GM18508 (cell line): ENCODE data around the gene CHMP3.
A peak's percentile ranks its signal among the peaks of the same experiment; 100 is the strongest.
"Not testable (repeated sequence)": the region's sequence is repeated elsewhere in the genome, so short reads cannot be mapped to it uniquely, and the experiment has no call there.

Experiments used
- ATAC-seq: cut with Tn5 transposase; IDR thresholded peaks from one replicate; pipeline ENCODE4 v1.9.1; 2021; ENCODE audit warnings: moderate number of reproducible peaks; ENCODE audit not compliant: insufficient read depth, unreplicated experiment

The CHMP3 gene

DNA sequence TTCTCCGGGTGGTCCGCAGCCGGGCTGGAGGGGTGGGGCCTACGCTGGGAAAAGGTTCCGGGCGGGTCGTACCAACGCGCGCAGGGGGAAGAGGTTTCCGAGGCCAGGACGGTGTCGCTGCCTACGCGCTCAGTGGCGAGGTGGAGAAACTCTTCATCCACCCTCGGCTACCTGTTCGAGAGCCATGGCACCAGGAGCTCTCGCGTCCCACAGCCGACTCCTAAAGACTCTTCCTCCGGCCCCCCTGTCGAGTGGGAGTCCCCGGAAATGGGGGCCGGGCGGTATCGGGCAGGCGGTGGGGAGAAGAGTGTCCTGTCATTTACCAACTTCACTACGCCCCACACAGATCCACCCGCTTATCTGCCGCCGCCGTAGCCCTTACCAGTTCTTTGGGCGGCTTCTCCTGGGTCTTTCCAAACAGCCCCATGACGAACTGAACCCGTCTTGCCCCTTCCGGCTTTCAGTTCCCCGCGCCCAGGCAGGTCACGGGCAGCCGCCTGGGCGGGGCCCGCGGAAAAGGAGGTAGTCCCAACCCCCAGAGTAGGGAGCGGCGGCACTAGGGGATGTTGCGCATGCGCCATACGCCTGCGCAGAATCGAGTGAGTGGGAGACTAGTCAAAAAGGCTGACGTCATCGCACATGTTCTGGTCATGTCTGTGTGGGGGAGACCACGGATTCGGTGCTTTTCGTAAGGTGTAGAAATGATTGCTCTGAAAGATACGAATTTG lies at the start of gene CHMP3:
Gene CHMP3 (minus strand): TSS at position 522 of the 728 bp plus-strand sequence. CDS start 95 bp downstream, at position 427.
- peak; percentile 85 for ATAC-seq

DNA sequence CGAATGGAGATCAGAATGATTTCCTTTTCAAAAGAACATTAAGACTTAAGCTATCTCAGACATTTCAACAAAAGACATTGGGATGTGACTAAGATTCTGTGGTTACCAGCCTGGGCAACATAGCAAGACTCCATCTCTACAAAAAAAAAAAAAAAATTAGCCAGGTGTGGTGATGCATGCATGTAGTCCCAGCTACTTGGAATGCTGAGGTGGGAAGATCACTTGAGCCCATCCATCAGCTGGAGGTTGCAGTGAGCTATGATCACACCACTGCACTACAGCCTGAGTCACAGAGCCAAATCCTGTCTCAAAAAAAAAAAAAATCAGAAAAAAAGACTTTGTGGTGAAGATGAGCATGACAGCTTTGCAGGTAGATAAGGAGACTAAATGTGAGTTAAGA lies 47.6 kb upstream of the CHMP3 start:
- ATAC-seq: no peak

DNA sequence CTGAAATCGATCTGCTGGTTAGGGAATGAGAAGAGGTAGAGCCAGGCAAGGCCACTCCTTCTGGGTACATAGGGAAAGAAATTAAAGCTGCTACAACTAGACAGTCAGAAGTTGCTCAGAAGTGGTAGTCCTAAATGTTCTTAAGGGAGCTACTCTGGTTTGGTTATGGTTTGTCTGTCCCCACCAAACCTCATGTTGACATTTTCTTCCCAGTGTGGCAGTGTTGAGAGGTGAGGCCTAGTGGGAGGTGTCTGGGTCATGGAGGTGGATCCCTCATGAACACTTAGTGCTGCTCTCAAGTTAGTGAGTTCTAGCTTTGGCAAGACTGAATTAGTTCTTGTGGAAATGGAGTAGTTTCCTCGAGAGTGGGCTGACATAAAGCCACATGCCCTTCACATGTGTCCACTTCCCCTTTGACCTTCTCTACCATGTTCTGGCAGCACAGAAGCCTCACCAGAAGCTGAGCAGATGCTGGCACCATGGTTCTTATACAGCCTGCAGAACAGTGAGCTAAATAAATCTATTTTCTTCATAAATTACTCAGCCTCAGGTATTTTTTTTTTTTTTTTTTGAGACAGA lies 45.7 kb upstream of the CHMP3 start:
- ATAC-seq: no peak

DNA sequence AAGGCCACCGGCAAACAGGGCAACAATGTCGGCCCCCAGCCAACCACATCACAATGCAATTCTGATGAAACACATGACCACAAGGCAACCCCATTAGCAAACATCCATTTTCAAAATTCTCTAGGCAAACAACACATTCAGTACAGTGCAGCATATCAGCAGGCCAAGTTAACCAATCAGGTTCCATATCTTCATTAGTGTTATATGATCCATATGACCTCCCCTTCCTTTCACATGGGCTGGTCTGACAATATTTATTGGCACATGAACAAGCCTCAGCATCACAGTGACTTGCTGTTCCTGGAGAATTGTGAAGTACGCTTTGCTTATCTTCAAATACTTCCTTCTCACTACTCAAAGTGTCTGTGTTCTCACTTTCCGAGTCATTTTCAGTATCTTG lies 40.7 kb upstream of the CHMP3 start:
- no peak for ATAC-seq

DNA sequence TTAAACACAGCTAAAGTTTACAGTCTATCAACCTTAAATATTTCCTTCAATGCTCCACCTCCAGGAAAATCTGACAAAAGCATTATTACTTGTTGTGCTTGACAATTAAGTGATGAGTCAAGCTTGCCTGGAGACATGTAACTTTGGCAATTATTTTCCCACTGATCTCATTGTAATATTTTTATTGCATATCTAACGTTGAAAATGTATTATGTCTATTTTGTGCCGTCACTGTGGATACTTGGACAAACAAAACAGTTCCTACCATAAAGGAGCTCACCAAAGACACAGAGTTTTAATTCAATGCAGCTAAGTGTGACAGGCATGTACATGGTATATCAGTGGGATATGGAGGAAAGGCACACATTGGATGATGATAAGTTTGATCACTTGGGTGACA lies 35.7 kb upstream of the CHMP3 start:
- no peak for ATAC-seq

DNA sequence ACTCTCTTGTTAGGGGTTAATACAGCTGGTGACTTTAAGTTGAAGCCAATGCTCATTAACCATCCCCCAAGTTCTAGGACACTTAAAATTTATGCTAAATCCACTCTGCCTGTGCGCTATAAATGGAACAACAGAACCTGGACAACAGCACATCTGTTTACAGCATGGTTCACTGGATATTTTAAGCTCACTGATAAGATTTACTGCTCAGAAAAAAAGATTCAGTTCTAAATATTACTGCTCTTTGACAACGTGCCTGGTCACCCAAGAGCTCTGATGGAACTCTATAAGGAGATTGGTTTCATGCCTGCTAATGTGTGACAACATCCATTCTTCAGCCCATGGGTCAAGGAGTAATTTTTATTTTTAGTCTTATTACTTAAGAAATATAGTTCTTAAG lies 32.9 kb upstream of the CHMP3 start:
- ATAC-seq: no peak

DNA sequence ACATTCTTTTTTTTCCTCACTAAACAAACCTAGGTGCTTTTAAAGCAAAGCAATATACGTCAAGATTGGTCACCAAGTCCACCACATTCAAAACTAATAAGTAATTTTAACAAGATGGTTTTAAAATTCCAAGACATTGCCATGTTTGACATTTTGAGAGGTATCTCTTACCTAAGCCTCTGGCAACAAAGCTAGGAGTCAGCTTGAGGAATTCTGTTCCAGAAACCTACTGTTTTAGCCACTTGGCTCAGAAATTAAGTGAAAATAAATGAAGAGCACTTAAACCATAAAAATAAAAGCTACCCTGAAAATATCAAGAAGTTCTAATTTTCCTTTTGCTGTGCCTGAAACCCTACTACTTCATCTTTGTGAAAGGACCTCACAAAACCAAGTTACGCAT lies 30.0 kb upstream of the CHMP3 start:
- no peak for ATAC-seq

DNA sequence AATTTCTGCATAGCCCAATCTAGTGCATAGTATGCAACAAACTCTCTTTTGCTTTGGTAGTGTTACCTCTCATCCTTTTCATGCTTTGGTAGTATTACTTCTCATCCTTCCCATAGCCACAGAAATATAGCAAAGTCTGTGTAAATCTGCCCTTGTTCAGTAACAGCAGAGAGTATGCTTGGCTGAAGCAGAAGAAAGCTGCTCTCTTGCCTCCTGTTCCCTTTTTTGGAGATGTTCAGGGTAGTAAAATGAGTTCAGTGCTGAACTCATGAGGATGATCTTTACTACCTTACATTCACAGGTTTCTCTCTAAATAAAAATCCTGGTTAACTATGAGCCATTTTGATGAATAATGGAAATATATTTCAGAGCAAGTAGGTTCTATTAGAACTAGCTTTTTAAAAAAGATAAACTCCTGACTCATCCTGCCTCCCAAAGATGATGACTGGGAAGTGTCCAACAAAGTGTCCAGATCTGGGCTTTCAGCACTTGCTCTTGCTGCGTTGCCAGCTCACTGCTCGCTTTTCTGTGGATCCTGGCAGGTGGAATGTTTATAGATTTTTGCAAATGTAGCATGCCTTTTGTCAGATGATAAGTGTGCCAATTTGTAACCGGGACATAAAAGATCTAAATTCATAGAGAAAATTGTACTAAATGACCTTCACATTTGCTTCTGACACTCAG lies 29.4 kb upstream of the CHMP3 start:
- ATAC-seq: no peak

DNA sequence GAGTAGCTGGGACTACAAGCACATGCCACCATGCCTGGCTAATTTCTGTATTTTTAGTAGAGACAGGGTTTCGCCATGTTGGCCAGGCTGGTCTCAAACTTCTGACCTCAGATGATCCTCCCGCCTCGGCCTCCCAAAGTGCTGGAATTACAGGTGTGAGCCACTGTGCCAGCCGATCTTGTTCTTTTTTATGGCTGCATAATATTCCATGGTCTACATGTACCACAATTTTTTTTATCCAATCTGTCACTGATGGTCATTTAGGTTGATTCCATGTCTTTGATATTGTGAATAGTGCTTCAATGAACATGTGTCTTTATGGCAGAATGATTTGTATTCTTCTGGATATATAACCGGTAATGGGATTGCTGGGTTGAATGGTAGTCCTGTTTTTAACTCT lies 26.5 kb upstream of the CHMP3 start:
- not testable (repeated sequence) for ATAC-seq

DNA sequence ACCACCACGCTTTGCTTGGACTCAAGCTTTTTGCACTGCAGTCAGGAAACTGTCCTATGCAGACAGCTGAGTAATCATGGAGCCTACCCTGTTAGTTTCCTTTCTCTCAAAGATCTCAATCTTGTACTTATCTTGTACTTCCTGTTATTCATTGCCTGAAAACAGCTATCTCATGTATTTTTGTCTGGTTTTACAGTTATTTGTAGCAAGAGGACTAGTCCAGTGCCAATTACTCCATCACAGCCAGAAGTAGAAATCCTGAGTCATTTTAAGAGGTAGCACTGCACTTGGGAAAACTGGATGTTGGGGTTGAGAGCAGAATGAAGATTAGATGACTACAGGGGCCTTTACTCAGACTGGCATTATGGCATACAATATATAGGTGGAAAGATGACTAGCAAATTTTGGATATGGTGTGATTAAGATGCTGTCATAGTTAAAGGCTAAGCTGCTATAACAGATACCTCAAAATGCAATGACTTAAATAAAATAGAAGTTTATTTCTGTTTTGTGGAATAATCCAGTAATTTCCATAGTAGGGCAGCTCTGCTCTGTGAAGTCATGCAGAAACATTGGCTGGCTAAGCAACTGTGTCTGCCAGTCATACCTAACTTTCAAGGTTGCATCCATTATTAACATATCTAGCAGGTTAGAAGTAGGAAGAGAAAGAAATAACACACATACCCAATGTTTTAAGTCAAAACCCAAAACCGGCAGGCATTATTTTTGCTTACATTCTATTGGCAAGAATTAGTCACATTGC lies 21.1 kb upstream of the CHMP3 start:
- peak; percentile 53 for ATAC-seq

DNA sequence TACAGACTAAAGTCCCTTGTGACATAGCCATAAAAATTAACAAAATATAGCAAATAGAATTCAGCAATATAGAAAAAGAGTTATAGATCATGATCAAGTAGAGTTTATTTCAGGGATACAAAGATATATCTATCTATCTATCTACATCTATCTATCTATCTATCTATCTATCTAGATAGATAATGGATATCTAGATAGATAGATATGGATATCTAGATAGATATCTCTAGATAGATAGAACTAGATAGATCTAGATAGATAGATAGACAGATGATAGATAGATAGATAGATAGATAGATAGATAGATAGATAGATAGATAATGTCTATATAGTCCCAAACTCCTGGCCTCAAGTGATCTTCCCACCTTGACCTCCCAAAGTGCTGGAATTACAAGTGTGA lies 17.3 kb upstream of the CHMP3 start:
- no peak for ATAC-seq

DNA sequence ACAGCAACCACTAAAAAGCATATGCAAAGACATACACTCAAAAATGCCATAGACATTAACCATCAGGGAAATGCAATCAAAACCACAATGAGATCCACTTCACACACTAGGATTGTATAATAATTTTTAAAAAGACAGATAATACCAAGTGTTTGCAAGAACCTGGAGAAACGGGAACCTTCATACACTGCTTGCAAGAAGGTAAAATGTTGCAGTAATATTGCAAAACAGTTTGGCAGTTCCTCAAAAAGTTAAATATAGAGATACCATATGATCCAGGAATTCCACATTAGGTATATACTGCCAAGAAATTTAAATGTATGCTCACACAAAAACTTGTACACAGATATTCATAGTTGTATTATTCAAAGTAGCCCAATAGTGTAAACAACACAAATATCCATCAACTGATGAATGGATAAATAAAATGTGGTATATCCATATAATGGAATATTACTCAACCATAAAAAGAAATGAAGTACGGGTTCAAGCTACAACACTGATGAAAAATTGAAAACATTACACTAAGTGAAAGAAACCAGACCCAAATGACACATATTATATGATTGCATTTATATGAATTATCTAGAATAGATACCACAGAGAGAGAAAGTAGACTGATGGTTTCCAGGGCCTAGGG lies 14.7 kb upstream of the CHMP3 start:
- no peak for ATAC-seq

DNA sequence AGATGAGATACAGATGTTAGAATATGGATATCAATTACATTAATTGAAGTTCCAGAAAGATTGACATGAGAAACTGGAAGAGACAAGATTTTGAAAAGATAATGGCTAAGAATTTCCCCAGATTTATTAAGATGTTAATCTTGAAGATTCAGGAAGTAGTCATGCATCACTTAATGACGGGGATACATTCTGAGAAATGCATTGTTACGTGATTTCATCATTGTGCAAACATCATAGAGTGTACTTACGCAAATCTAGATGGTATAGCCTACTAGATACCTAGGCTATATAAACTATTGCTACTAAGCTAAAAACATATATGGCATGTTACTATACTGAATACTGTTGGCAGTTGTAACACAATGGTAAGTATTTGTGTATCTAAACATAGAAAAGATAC lies 6.8 kb upstream of the CHMP3 start:
- no peak for ATAC-seq

DNA sequence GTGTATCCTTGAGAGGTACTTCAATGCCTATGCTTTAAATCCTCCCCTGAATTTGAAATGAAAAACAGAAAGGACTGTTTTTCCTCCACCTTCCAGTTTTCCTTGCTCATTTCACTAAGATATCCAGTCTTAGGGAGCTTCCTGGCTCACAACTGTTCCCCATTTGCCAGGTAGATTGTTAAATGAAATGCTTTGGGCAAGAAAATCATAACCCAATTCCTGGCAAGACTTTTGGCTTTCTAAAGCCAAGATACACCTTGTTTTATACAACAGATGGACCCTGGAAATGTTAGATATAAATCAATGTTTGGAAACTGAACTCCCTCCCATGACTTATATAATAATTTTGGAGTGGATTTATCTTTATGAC lies 3.6 kb upstream of the CHMP3 start:
- no peak for ATAC-seq

DNA sequence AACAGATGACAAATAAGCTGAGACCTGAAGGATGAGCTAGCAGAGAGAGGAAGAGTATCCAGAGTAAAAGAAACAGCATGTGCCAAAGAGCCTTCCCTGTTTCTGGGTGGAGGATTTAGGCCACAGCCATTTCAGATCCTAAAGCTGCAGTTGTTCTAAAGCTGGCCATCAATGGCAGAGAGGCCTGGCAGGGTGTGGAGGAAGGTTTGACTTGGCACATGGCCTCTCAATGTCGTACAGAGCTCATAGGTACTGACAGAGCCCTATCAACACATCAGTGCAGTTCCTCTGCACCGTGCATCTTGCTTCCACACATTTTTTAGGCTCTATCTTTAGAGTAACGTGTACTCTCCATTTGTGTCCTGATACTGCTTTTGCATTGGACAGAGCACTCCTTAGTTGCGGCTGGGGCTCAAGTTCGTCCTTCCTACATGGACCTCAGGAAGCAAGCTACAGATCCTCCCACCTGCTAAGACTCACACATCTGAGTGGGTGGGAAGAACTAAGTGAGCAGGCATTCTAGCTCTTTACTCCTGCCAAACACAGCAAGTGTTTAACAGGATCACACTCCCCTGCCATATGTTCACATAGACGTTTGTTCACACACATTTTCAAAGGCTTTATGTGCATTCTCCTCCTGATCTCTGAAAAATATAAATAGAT lies 3.0 kb upstream of the CHMP3 start:
- no peak for ATAC-seq

DNA sequence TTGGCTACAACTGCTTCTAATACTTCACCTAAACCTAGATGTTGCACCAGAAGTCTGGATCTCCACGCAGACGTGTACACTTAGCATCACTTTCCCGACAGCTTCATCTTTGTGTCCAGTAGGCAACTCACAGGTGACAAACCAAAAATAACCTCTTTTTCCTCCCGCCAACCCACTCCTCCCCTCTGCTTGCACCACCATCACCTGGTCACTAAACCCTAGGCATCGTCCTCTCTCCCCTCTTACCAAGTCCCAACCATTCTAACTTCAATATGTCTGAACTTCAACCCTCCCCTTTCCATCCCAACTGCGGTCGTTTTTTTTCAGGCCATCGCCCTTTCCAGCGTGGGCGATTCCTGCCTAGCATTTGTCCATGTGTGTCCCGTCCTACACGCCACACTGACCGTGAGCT lies 413 bp upstream of the CHMP3 start:
- ATAC-seq: no peak

DNA sequence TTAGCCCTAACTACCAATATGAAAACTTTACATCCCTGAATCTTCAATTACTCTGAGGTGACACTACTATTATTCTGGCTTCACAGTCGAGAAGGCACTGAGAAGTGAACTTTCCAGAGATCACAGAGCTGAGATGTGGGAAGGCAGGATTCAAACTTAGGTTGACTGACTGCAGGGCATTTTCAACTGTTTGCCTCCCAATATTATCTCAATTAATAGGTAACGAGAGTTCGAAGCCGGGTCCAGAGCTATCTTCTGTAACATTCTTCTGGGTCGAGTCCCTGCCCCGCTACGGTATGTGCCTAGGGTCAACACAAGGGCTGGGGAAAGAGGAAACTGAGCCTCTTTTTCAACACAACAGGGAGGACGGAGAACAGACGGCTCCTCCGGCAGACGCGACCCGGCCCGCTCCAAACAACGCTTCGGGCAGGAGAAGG lies 740 bp downstream of the CHMP3 start:
- peak; percentile 6 for ATAC-seq

DNA sequence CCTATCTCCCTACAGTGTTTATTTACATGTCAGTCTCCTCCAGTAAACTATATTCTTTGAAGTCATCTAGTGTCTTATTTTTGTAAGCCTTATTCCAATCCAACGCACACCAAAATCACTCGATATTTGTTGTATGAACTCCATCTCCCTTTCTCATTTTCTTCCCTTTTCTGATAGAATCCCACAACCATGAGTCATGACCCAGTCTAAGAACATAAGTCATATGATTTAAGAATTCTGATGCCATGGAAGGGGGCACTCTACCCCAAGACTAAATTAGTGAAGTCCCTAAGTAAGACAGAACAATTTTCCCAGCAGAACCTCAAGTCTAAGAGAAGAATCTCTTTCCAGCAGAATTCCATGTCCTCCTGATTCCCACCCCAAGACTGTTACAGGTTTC lies 5.4 kb downstream of the CHMP3 start:
- no peak for ATAC-seq

DNA sequence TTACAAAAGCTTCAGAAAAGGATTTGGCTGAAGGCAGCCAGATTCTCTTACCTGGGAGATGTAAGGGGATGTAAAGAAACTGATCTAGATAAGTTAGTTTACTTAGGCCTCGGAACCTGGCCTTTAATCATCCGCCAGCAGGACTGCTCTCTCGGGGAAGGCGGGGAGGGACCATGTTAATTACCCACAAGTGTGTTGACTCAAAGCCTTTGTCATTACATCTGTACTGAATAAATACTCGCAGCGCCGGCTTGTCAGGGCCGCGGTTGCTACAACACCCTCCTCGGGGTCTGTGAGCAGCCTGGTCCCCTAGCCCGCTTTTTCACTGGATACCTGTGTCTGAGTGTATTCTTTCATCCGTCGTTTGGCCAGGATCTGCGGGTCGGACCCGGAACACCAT lies 6.7 kb downstream of the CHMP3 start:
- ATAC-seq: no peak

DNA sequence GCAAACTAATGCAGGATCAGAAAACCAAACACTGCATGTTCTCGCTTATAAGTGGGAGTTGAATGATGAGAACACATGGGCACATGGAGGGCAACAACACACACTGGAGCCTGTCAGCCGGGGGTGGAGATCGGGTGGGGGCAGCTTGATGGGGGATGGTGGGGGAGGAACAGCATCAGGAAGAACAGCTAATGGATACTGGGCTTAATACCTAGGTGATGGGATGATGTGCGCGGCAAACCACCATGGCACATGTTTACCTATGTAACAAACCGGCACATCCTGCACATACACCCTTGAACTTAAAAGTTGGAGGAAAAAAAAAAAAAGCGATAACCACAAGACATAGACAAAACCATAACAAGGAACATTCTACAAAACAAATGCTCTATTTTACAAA lies 10.4 kb downstream of the CHMP3 start:
- no peak for ATAC-seq
